A172 (cell line): ENCODE results near the gene NFKBIA. TPM values are rescaled to one million over a fixed set of nuclear protein-coding genes. Genes with fewer than 3 reads are reported as not detected.
A peak's percentile ranks its signal among the peaks of the same experiment; 100 is the strongest.
"Not testable (repeated sequence)": the region's sequence is repeated elsewhere in the genome, so short reads cannot be mapped to it uniquely, and the experiment has no call there.

Experiments
- DNase-seq: peaks from one replicate; pipeline ENCODE4 v3.0.0-alpha.2; 2015; ENCODE audit warnings: low spot score
- total RNA-seq: library from RNA; depleted of rRNA; stranded (reverse); fragments of >200 nt; shearing (Covaris generic); gene quantifications from 2 replicates; pipeline ENCODE4 v1.2.3, GENCODE V29; 2014

Gene NFKBIA
- total RNA-seq, 1 experiment from 2014 or later: 58.1 TPM

DNA sequence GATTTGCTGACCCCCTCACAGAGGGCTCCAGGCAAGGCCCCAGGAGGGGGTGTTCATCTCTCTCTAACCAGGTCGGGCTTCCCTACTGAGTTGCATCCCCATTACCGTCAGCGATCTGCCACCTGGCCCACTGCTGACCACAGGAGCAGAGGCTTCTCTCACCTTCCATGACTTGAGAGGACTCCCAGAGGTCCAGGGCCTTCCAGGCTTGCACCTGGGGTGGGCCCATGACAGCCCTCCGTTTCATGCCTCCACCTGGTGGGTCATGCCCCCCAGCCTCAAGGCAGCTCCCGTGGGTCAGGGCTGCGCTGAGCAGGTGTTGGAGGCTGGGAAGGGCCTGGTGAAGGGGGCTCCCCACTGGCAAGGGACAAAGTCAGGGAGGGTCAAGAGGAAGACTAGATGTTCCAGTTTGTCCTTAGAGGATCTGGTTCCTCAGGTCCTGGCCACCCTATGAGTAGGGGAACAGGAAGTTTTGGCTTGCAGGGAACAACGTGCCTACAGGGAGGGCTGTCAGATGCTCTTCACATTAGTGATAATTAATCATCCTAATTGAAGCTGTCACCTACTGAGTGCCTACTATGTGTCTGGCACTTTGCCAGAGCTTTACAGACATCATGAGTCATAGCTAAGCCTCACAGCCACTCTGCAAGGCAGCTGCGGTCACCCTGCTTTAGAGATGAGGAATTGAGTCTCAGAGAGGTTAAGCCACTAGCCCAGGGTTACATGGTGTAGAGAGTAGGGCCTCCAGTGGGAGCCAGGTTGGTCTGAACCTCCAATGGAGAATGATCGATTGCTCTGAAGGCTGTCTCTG is 13.8 kb downstream of the NFKBIA start:
- DNase-seq: peak; percentile 67

DNA sequence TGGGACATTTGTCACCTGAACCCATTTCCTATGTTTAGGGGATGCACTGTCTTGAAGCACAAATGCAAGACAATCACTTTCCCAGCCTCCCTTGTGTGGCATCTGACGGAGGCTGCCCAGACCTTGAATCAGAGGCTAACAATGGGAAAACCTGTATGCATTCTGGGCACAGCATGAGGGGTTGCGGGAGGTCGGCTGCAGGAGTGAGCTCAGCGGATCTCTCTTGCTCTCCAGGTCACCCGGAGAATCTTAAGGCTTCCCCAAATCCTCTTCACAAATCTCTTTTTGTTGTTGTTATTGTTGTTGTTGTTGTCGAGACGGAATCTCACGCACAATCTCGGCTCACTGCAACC is 15.3 kb downstream of the NFKBIA start:
- DNase-seq: no peak

DNA sequence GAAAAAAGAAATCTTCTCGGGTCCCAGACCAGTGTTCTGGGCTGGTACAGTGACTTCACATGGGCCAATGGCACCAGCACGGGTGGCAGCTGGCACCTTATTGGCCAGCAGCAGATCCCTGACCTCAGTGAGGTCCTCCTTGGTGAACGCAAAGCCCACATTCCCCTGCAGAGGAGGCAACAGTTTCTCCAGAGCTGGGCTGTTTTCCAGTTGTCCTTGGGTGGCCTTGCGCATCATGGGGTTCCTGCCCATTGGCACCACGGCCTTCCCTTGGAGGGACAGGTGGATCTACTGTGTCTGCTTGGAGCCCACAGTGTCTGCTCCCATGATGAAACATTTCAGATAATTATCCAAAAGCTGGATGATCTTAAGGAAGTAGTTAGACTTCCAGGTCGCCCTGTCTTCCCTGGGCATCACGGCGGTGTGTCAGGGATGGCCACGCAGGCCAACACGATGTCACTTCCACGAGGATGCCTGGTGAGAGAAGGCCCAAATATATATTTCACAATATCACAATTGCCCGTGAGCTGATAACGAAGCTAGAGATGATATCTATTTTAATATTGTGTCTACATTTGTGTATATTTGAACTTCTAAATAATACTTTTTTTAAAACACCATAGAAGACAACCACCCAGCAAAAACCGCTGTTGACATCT is 15.8 kb downstream of the NFKBIA start:
- DNase-seq: no peak

DNA sequence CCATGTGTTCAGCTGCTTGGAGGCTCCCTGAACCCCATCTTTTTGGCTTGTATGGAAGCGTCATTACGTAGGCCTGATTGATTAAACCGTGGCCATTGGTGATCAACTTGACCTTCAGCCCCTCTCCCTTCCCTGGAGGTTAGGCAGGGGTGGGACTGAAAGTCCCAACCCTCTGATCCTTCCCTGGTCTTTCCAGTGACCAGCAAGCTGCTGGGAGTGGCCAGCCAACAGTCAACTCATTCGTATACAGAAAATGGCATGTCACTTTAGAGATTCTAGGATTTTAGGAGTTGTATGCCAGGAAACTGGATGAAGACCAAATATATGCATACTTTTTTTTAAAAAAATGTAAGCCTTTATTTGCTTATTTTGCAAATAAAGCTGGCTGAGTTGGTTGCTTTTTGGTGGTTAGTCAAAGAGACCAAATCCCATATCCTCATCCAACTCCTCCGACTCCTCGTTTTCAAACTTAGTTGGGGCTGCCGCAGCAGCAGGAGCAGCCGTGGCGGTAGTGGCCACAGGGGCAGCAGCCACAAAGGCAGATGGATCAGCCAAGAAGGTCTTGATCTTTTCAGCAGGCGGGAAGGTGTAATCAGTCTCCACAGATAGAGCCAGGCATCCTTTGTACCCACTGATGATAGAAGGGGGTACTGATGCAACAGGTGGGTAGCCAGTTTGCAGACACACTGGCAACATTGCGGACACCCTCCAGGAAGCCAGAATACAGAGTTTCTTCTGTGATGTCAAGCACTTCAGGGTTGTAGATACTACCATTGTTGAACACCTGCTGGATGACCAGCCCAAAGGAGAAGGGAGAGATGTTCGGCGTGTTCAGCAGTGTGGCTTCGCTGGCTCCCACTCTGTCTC is 16.6 kb downstream of the NFKBIA start:
- DNase-seq: no peak

DNA sequence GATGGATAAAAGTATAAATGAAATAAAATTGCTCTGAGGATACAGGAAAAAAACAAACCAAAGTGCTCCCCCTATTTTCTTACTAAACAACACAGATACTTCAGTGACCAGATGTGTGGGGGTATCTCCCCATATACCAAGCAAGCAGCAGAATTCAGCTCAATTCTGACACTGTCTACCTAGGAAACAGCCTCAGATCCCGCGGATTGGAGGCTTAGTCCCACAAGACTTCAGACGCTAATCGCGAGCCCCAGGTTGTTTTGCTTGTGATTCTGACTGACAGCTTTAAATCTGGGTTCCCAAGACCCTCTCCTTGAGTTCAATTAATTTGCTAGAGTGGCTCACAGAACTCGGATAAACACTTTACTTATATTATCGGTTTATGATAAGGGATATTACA is 17.3 kb downstream of the NFKBIA start:
- DNase-seq: no peak

DNA sequence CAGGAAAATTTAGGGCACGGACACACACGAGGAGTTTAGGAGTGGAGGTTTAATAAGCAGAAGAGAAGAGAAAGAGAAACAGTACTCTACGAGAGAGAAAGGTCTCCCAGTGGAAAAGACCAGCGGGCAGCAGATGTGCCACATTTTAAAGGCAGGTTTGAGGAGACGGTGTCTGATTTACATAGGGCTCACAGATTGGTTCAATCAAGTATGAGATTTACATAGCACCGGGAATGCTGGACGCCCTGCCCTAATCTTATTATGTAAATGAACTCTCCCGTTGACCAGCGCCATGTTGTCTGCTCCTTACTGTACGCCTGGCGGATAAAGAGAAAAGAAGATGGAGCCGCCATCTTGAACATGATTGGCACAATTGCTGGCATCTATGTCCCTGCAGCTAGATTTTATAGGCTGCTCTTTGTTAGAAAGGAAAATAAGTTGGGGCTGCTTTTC is 17.9 kb downstream of the NFKBIA start:
- no peak for DNase-seq

DNA sequence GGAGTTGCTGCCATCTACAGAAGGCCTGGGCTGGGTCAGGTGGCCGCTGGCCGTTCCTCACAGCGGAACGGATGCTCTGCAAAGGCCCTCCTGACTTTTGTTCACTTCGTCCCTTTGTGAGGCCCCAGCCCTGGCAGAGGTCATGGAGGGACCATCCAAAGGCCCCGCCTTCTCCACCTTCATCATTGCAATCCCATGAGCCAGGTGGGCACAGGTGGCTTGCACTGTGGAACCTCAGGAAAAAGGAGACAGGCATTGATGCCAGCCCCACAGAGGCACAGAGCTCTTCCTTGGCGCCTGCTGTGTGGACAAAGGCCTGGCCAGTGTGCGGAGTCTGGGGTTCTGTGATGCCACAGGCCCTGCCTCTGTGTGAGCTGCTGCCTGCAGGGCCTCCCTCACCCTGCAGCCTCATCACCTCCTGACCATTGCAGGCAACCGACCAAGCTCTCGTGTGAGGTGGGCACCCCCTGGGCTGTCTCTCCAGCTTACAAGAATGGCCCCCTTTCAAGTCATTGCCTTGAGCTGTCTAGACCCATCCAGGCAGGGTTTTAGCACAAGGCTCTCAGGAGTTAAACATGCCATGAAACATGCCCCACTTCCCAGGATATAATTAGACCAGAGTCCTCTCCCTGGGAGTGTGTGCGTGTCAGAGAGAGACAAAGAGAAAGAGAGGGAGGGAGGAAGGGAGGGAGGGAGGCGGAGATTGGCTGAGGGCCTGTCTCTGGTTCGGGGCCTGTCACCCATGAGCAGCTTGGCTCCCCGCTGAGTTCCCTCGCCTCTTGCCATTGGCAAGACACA is 19.3 kb downstream of the NFKBIA start:
- peak; percentile 78 for DNase-seq

DNA sequence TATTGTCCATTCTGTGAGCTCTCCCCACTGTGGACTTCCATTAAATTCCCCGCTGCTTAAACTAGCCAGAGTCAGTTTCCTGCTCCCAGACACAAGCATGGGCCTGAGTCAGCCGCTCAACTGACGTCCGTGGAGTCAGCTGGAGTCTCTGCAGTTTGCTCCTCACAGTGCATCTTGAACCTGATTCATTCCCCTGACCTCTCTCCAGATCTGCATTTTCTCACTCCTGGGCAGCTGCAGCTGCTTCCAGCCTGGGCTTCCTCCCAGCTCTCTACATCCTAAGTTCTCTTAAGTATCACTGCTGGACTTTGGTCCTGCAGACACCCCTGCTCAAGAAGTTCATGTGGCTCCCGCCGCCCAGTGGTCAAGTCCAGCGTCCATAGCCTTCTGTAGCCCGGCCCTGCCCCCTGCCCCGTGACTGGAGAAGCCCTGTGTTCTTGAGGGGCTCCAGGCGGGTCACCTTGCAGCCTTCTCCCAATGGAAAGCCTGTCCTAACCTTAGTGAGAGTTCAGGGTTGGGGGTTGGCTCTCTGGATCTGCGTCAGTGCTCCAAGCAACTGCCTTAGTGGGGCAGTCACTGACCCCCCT is 20.0 kb downstream of the NFKBIA start:
- peak; percentile 52 for DNase-seq

DNA sequence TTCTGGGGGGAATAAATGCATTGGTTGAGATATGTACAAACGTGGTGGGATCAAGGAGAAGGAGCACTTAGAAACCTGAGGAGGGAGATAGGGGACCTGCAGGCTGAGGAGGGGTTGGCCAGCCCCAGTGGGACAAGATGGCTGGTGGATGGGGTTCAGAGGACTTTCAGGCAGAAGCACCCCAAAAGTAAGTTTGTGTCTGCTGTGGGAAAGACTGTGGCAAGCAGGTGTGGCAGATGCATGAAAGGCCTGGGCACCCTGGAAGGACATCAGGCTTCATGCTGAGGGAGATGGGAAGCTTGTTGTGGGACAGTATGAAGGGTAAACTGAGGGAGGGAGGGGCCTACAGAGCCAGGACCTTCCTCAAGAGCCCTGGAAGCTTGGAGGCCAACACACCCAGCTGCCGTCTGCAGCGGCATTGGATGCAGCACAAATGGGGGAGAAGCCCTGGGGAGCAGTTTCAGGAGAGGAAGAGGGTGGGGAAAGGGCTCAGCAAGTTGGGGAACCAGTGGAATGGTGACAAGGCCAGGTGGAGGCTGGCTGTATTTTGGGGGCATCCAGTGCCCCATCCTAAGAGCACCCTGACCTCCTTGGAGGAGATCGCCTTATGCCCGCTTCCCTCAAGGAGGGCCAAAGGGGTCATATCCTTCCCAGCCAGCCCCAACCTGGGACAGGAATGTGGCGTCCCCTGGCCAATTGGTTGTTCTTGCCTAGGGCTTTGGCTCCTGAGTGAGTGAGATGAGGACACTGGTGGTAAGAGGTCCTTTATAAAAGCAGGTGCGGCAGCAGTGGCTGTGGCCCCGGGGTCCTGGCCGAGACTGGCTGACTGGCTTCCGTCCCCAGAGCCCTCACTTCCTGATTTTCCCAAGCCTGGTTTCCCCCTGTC is 20.7 kb downstream of the NFKBIA start:
- DNase-seq: no peak

DNA sequence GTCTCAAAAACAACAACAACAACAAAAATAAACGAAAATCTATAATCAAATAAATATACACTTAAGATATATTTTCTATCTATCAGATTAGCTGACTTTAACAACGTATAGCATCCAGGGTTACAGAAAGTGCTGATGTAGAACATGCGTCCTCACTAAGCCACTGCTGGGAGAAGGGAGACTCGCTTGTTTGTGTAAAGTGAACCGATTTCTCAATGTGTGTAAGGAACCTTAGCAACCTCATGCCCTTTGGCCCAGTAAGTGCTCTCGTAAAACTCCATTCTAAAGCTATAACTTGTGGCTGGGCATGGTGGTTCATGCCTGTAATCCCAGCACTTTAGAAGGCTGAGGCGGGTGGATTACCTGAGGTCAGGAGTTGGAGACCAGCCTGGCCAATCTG is 23.8 kb downstream of the NFKBIA start:
- no peak for DNase-seq

DNA sequence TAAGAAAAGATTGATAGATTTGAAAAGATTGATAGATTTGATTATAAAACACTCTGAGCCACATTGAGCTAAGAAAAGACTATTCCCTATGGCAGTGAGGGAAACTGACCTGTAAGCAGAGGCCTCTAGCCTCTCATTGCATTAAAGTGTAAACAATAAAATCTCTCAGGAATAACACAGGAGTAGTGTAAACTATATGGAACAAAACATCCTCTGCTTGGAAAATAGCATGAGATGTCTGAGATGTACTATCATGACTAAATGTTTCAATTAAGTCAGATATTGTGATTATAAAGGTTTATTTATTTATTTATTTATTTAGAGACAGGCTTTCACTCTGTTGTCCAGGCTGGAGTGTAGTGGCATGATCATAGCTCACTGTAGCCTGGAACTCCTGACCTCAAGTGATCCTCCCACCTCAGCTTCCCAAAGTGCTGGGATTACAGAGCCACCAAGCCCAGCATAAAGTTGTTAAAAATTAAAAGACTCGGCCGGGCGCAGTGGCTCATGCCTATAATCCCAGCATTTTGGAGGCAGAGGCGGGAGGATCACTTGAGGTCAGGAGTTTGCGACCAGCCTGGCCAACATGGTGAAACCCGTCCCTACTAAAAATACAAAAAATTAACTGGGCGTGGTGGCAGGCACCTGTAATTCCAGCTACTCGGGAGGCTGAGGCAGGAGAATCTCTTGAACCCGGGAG is 25.2 kb downstream of the NFKBIA start:
- DNase-seq: not testable (repeated sequence)

DNA sequence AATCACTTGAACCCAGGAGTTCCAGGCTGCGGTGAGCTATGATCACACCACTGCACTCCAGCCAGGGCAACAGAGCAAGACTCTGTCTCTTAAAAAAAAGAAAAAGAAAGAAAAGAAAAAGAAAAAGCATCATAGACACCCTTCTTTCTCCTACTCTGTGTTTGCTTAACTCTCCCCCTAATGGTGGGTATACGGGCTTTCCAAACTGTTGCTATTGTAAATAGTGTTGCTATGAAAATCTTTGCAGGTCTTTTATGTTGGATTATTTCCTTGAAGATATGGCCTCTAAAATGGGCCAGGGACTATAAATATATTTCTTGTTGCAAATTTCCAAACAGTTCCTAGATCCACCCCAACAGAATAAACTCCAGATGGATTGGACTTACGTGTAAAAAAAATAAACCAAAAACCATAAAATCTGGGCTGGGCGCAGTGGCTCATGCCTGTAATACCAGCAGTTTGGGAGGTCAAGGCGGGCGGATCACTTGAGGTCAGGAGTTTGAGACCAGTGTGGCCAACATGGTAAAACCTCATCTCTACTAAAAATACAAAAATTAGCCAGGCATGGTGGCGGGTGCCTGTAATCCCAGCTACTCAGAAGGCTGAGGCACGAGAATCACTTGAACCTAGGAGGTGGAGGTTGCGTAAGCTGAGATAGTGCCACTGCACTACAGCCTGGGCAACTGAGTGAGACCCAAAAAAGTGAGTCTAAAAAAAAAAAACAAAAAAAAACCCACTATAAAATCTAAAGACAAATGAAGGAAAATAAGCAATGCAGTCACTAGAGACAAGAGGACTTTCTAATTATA is 25.9 kb downstream of the NFKBIA start:
- DNase-seq: no peak

DNA sequence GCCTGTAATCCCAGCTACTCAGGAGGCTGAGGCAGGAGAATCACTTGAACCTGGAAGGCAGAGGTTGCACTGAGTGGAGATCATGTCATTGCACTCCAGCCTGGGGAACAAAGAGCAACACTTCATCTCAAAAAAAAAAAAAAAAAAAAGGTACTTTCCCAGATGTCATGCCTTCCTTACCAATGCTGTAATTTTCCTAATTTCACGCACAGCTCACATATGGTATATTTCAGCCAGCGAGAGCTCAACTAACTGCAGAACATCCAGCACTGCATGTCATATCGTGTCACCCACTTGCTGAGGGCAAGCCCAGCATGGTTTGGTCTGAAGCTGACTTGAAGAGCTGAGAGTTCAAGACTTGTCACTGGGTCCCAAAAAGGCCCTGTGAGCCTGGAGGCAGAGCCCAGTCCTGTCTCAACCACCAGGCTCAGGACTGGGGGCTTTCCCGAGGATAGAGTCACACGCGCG is 29.0 kb downstream of the NFKBIA start:
- no peak for DNase-seq

DNA sequence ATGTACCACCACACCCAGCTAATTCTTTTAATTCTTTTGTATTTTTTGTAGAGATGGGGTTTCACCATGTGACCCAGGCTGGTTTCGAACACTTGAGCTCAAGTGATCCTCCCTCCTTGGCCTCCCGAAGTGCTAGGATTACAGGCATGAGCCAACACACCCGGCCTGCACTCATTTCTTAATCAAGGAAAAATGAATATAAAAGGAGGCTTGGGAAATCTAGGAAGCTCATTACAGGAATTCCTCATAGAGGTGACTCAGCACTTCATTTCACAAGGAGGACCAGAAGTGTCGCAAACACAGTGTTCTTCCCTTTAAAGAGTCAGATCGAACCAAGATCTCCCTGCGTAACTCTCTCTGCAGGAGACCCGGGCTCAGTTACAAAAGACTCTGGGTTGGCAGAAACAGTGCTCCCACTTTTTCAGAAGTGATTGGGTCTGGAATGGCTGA is 30.3 kb downstream of the NFKBIA start:
- DNase-seq: peak; percentile 75

DNA sequence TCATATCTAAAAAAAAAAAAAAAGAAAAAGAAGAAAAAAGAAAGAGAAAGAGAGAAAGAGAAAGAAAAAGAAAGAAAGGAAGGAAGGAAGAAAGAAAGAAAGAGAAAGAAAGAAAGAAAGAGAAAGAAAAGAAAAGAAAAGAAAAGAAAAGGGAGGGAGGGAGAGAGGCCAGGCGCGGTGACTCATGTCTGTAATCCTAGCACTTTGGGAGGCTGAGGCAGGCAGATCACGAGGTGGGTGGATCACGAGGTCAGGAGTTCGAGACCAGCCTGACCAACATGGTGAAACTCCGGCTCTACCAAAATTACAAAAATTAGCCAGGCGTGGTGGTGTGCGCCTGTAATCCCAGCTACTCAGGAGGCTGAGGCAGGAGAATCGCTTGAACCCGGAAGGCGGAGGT is 31.3 kb downstream of the NFKBIA start:
- not testable (repeated sequence) for DNase-seq

DNA sequence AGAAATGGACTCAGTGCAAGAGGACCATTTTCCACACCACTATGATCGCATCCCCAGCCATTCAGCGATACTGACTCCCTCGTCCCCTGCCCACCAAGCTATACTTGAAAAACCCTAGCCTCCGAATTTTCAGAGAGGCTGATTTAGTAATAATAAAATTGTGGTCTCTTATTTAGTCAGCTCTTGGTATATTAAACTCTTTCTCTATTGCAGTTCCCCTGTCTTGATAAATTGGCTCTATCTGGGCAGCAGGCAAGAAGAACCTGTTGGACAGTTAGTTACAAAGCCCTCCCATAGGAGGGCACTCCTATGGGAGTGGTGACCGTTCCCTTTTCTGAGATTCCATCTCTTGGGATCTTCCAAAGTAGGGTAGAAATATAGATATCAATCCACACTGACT is 33.6 kb downstream of the NFKBIA start:
- no peak for DNase-seq

DNA sequence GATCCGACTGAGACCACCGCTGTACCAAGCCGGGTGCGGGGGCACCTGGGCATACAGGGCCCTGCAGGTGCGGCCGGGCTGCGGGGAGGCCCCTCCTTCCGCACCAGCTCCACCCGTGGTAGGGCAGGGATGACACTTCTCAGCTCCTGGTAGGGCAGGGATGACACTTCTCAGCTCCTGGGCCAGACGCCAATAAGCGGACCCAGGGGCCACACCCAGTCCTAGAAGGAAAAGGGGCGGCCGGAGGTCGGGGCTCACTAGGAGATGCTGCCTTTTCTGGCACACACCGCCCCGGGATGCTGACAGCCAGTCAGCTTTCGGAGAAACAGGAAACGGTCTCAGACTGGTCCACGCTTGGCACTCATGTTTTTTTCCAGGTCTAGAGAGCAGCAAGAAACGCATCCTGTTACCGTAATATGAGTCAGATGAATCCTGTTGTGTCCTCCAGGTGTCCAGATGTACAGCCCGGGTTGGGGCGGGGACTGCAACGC is 34.8 kb downstream of the NFKBIA start:
- DNase-seq: peak; percentile 50
